HG02840 (cell line): ENCODE results near the gene UGDH.
"Not testable (repeated sequence)": the region's sequence is repeated elsewhere in the genome, so short reads cannot be mapped to it uniquely, and the experiment has no call there.

Experiments used
- ATAC-seq: cut with Tn5 transposase; IDR thresholded peaks from one replicate; pipeline ENCODE4 v1.9.1; 2021; ENCODE audit warnings: mild to moderate bottlenecking, moderate library complexity, moderate number of reproducible peaks; ENCODE audit not compliant: unreplicated experiment, low FRiP score

Gene UGDH

DNA sequence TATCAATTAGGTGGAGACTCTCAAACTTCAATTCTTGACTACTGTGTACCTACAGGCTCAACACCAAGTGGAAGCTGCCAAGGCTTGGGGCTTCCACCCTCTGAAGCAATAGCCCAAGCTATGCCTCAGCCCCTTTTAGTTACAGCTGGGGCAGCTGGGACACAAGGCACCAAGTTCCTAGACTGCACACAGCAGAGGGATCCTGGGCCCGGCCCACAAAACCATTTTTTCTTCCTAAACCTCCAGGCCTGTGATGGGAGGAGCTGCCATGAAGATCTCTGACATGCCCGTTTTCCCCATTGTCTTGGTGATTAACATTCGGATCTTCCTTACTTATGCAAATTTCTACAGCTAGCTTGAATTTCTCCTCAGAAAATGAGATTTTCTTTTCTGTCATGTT, 3.4 kb upstream of the UGDH start:
- ATAC-seq, result no peak

DNA sequence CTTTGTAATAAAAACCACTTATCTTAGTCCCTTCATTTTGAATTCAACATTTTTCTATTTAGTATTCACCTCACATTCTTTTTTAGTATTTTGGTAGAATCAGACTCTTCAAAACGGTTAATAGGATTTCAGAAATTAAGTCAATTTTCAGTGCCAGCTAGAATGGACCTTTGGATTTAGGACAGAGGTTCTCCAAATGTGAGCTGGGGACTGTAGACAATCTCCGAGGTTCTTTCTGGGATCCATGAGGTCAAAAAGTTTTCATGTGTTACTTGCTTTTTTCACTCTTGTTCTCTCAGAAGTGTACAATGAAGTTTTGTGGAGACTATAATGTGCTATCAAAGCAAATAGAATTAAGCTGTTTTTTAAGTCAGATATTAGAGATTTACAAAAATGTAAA, 2.3 kb upstream of the UGDH start:
- ATAC-seq, result no peak

DNA sequence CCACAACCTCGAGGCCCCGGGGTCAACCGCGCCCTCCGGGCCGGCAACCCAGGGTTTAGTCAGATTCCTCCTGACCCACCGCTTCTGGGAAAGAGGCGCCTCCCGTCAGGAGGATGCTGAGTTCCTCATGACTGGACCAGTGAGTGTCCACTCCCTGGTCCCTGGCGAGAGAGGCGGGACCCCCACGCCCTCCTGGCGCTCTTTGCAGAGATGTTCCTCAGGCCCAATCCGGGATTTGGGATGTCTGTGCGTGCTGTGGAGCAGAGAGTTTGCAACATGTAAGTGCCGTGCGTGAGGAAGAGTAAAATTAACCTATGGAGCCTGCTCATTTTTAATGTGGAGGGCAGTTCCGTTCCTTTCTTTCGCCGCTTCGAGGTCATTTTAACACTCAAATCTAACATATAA, 824 bp upstream of the UGDH start:
- no peak for ATAC-seq

DNA sequence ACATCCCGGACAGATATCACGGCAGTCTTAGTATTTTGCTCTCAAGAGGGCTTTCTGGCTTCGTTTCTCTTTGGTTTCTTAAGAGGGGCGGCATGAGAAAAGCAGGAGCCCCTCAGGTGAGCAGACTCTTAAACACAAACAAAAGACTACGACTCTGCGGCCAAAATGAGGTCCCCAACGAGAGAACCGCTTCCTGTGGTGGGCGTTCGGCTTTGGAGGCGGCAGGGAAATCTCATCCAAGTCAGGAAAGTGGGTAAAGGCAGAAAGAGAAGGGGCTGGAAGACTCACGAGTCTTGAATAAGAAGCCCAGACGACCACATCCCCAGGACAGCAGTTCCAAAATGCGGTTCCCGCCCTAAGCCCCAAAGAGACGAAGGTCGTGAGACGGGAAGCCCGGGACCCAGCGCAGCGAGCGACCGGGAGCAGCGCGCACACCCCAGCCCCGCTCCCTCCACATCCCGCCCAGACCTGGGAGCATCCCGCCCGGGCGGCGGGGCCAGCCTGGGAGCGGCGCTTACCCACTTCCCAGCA, 409 bp downstream of the UGDH start:
- ATAC-seq, result no peak

DNA sequence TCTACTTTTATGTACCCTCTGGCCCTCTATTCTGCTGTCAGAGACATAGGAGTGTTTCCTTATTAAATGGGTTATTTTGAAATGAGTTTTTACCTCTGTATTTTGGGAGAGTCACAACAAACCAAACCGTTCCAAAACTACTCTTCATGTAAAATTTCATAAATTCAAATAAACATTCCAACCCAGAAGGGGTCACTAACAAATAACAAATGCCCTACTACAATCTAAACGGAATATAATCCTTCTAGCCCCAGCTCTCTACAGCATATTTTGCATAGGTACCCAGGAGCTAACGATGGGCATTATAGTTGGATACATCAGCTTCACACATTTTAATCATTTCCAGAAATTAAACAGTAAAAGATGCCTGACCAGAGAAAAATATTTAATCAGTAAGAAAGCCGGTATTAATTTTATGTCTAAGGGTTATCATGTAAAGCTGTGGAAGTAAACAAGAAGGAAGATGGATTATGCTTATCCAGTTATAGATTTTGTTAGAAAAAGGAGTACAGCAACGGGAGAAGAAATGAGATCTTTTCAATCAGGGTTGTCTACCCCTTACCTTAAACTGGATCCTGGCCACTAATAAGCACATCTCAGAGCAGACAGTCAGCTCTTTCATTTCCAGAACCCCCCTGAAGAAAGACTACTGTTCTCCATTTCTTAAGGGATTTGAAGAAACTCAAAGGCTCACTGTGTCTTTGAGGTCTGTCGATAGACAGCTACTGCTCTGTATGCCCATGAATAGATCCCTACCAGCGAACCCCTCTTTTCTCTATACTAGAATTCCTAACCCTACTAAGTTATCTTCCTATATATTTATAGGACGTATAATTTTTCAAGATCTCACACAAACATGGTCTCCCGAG, 1.2 kb downstream of the UGDH start:
- no peak for ATAC-seq

DNA sequence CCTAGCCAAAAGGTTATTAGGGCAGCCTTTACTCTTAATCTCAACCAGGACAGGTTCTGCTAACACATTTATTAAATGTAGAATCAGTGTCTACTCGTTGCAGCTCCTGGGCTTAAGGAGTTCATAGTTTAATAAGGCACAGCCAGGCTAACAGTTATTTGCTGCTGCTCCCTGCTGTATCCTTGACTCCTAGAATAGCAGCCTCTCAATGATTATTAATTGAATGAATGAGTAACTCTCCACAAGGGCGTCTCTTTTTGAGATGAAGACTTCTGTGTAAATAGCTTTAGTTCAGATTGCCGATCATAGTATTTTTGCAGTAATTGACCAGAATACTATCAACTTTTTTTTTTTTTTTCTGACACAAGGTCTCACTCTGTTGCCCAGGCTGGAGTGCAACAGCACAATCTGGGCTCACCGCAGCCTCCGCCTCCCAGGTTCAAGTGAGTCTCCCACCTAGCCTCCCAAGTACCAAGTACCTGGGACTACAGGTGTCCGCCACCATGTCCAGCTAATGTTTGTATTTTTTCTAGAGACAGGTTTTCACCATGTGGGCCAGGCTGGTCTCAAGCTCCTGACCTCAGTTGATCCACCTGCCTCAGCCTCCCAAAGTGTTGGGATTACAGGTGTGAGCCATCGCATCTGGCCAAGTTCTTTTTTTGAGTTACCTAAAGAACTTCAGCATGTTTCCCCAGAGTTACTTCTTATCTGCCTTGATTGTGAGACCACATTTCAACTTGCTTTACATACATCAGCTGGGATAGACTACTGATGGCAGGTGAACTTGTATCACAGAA, 2.9 kb downstream of the UGDH start:
- no peak for ATAC-seq

DNA sequence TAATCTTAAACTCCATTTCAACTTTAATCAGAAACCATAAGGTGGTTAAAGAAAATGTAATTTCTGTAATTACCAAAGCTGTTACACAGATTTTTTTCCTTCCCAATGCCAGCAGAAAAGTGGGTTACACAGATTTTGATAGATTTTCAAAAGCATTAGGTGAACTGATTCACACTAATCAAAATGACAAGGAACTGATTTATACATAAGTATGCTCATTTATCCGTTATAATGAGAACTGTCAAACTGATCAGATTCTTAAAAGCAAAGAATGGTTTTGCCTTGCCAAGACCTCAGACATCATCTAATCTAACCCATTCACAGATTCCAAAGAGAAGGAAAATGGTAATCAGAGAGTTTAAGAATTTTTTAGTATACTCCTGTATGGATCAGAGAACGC, 5.2 kb downstream of the UGDH start:
- no peak for ATAC-seq

DNA sequence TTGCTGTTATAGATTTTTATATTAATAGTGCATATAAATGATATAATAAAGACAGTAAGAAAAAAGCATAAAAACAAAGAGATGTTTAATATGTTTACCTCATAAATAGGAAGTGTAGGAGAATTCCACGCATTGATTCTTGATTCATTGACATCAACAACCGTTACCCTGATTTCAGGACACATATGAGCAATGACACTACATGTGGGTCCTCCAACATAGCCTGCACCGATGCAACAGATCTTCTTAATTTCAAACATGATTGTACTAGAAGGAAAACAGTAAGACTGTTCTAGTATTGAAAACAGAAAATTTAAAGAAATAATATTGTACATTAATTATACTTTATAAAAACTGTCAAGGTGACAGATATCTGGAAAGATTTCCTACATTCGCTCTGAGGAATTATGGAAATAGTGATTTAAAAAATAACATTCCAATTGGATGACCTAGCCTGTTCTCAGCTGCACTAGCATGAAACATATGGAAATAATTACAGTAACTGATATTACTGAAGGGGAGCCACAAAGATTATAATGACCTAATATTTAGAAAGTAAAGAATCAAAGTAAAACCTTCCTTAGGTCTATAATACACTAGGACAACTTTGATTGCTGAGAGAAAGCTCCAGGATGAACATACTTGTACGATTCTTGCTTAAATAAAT, 5.9 kb downstream of the UGDH start:
- ATAC-seq, result no peak

DNA sequence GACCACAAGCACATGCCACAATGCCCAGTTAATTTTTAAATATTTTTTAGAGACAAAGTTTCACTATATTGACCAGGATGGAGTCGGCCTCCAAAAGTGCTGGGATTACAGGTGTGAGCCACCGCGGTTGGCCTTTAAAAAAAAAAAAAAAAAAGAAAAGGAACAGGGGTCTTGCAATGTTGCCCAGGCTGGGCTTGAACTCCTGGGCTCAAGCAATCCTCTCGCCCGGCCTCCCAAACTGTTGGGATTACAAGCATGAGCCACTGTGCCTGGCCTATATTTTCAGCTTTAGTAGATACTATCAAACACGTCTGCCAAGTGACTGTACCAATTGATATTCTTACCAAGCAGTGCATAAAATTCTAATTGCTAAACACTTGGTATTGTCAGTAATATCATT, 8.8 kb downstream of the UGDH start:
- no peak for ATAC-seq

DNA sequence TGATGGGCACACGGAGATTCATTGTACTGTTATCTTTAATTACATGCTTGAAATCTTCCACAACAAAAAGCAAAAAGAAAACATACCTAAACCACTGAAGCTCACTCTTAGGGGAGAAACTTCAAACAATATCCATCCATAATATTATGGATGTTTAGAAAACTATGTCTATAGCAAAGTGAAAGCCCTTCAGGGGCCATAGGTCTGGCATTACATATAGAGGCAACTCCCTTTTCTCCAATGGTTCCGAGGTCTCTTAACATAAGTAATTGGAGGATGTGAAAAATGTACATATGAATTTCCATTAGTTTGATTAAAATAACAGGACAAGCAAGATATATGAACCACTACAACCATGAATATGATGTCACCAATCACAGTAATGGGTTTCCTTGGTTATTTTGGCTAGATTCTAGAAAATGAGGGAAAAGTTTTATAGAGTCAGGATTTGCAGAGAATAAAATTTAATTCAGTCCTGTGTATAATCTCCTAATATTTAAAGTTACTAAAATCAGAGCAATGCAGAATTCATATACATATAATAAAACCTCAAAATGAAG, 10.8 kb downstream of the UGDH start:
- no peak for ATAC-seq

DNA sequence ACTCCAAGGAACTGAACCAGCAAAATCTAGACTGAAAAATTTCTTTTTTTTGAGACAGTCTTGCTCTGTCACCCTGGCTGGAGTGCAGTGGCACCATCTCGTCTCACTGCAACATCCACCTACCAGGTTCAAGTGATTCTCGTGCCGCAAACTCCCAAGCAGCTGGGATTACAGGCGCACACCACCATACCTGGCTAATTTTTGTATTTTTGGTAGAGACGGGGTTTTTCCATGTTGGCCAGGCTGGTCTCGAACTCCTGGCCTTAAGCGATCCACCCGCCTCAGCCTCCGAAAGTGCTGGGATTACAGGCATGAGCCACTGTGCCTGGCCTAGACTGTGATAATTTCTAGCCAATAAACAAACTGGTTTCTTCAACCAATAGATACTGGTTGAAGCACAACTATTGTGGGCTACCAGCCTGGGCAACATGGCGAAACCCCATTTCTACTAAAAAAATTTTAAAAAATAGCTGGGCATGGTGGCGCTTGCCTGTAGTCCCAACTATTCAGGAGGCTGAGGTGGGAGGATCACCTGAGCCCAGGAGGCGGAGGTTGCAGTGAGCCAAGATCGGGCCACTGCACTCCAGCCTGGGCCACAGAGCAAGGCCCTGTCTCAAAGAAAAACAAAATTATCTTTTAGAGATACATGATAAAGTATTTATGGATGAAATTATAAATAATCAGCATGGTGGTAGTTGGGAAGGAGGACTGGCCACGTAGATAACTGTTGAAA, 11.4 kb downstream of the UGDH start:
- ATAC-seq, result not testable (repeated sequence)

DNA sequence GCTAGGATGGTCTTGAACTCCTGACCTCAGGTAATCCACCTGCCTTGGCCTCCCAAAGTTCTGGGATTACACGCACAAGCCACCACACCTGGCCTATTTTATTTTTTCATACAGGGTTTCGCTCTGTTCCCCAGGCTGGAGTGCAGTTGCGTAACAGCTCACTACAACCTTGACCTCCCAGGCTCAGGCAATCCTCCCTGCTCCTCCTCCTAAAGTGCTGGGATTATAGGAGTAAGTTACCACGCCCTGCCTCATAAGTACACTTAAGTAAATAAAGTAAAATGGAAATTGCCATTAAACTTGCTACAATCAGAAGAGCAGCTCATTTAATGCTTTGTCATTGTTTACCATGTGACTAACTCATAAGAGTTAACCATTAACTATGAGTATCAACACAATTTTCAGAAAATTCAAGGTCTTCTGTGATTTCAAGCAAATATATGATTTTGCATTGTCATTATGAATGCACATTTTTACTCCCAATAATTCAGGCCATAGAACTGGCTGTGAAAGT, 12.3 kb downstream of the UGDH start:
- ATAC-seq, result no peak

DNA sequence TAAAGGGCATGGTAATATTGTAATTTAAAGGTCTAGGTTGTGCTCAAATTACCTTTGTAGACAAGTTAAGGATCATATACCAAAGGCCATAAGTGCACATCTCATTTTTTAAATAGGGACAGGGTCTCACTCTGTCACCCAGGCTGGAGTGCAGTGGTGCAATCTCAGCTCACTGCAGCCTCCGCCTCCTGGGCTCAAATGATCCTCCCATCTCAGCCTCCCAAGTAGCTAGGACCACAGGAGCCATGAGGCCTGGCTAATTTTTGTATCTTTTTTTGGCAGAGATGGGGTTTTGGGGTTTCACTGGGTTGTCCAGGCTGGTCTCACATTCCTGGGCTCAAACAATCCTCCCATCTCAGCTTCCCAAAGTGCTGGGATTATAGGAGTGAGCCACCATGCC, 13.0 kb downstream of the UGDH start:
- not testable (repeated sequence) for ATAC-seq

DNA sequence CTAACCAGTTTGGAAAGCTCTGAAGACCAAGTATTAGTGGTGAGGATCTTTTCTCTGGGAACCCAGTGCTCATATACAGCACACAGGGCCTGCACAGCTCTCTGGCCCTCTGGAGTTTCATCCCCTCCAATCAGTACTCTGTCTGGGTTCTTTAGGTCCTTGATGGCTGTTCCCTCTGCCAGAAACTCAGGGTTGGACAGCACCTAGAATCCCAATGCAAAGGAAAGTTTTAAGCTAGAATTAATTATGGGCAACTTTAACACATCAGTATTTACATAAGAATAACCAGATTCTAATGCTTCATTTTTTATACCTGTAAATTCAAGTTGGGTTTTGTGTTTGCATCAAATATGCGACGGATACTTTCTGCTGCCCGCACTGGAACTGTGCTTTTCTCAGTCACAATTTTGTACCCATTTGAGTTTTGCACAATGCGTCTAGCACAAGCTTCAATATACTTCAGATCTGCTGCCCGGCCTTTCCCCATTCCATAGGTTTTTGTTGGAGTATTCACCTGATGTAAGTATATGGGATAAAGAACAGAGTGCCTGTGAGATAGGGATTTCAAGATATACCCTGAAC, 16.8 kb downstream of the UGDH start:
- ATAC-seq, result no peak

DNA sequence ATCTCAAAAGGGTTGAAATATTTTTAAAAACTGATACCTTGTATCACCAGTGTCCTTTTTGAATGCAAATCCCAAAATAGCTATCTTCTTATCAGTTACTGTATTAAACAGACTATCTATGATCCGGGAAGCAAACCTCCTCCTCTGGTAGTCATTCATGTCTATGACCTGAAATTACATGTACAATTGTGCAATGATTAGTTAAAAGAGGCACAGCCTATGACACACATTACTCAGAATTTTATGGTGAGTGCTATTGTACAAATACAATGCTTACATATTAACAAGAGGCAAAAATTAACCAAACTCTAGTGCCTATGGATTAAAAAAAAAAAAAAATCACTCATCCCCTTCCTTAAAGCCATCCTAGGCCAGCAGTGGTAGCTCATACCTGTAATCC, 21.7 kb downstream of the UGDH start:
- no peak for ATAC-seq

DNA sequence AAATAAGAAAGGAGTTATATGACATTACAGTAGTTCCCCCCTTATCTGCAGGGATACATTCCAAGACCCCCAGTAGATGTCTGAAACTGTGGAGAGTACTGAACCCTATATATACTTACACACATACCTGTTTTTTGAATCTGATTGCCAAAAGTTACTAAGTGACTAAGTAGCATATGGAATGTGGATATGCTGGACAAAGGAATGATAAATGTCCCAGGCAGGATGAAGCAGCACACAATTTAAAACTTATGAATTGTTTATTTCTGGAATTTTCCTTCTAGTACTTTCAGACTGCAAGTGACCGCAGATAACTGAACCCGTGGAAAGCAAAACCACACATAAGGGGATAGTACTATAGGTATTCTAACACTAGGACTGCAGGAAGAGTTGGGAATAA, 22.7 kb downstream of the UGDH start:
- no peak for ATAC-seq

DNA sequence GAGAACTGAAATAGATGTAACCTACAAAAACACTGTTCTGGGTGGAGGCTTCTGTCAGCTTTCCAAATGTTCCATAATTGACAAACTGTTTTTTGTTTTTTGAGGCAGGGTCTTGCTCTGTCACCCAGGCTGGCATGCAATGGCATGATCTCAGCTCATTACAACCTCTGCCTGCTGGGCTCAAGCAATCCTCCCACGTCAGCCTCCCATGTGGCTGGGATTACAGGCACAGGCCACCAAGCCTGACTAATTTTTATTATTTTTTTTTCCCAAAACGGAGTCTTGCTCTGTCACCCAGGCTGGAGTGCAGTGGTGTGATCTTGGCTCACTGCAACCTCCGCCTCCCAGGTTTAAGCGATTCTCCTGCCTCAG, 24.6 kb downstream of the UGDH start:
- not testable (repeated sequence) for ATAC-seq

DNA sequence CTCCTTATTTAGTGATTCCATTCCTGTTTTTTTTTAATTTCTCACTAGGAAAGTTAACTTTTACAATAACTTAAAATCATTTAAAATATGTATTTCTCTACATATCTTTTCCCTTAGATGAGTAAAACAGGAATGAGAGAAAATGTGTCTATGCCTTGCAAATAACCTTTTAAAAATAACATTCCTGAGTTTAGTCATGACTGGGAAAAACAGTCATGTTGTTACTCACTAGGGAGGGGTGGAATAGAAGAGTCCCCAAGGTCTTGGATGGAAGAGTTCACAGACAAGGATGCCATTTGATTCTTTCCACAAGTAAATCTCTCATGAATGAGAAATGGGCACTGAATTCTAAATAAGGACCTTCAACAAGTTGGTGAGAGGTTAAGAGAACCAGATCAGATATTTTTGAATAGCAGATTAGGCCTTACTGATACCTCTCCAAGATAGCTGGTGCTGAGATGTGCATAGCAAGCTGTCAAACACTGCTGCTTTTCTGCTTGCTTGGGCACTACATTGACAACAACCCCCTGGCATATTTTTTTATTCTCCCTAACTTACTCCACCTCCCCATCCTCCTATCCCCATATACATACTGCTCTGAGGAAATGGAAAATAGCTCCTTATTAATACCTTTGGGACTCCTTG, 25.1 kb downstream of the UGDH start:
- no peak for ATAC-seq

DNA sequence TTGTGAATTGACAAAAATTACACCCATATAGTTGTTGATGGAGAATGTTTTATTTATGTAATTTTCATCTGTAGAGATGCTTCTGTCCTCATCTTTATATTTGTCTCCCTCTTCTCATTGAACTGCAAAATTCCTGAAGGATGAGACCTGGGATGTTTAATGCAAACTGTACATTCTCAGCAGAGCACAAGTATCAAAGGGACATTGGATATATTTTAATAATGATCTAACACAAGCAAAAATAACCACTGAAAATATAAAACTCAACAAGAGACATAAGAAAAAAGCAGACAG, 28.6 kb downstream of the UGDH start:
- ATAC-seq, result no peak
